Chondrocyte (in vitro differentiated cells): Measurements from ENCODE around the gene PRSS12. TPM values are rescaled to one million over a fixed set of nuclear protein-coding genes. Genes with fewer than 3 reads are reported as not detected.

ENCODE experiments used
- DNase-seq: peaks from one replicate; pipeline ENCODE4 v3.0.0; 2021; ENCODE audit warnings: mixed read lengths, low spot score
- H3K27ac Mint-ChIP-seq: one replicate; pipeline ENCODE4 v1.8.0; 2021; ENCODE audit warnings: mild to moderate bottlenecking, moderate library complexity, mixed read lengths; ENCODE audit not compliant: unreplicated experiment
- H3K27me3 Mint-ChIP-seq: 2 replicates; pipeline ENCODE4 v1.8.0; 2021; ENCODE audit warnings: low read depth, mixed read lengths
- H3K36me3 Mint-ChIP-seq: 2 replicates; pipeline ENCODE4 v1.8.0; 2021; ENCODE audit warnings: low read depth, mixed read lengths
- H3K4me1 Mint-ChIP-seq: 2 replicates; pipeline ENCODE4 v1.8.0; 2021; ENCODE audit warnings: low read depth, mild to moderate bottlenecking, mixed read lengths
- H3K4me3 Mint-ChIP-seq: one replicate; pipeline ENCODE4 v1.8.0; 2021; ENCODE audit warnings: mild to moderate bottlenecking, moderate library complexity, mixed read lengths; ENCODE audit not compliant: unreplicated experiment
- H3K9me3 Mint-ChIP-seq: 2 replicates; pipeline ENCODE4 v1.8.0; 2021; ENCODE audit warnings: low read depth, mixed read lengths
- CTCF ChIP-seq: fragments of 200-600 bp; sonication (generic); IDR thresholded peaks from 2 replicates; pipeline ENCODE4 v1.5.0; 2021; ENCODE audit warnings: antibody characterized with exemption, mild to moderate bottlenecking, moderate library complexity
- total RNA-seq: library from RNA; stranded (reverse); gene quantifications from 3 replicates; pipeline ENCODE4 v1.2.1, GENCODE V29; 2021

The PRSS12 gene
- total RNA-seq, 1 donor from 2014 or later = 15.3 TPM

- no peak for DNase-seq
- H3K4me3 Mint-ChIP-seq = no peak overlapping the region
Measured at GRCh38 chr4:118381902-118382301, 29.1 kb upstream of the PRSS12 start.

GRCh38 chr4:118373614-118374255 lies 20.9 kb upstream of the PRSS12 start:
- no peaks in the 10 kb centered on the region for H3K27me3 Mint-ChIP-seq
- peak overlapping the region; percentile 23 for H3K27ac Mint-ChIP-seq
- H3K4me3 Mint-ChIP-seq = no peak overlapping the region

More at GRCh38 chr4:118381902-118382301, 29.1 kb upstream of the PRSS12 start:
- H3K27ac Mint-ChIP-seq = no peak overlapping the region
- peaks cover 4% of the 10 kb centered on the region for H3K36me3 Mint-ChIP-seq
- no peak for TF ChIP-seq CTCF
- no peaks in the 10 kb centered on the region for H3K27me3 Mint-ChIP-seq
- H3K4me1 Mint-ChIP-seq = no peaks in the 10 kb centered on the region
- peaks cover 5% of the 10 kb centered on the region for H3K9me3 Mint-ChIP-seq

GRCh38 chr4:118372251-118372650 lies 19.4 kb upstream of the PRSS12 start:
- Mint-ChIP-seq H3K36me3 (no peaks in the 10 kb centered on the region), H3K9me3 (no peaks in the 10 kb centered on the region), H3K4me3 (no peak overlapping the region), H3K4me1 (peaks cover 13% of the 10 kb centered on the region), H3K27me3 (no peaks in the 10 kb centered on the region), H3K27ac (no peak overlapping the region)
- no peak for DNase-seq
- TF ChIP-seq CTCF = no peak

More at GRCh38 chr4:118373614-118374255, 20.9 kb upstream of the PRSS12 start:
- Mint-ChIP-seq H3K9me3 (no peaks in the 10 kb centered on the region), H3K36me3 (no peaks in the 10 kb centered on the region), H3K4me1 (peaks cover 13% of the 10 kb centered on the region)
- no peak for TF ChIP-seq CTCF
- no peak for DNase-seq

- no peak overlapping the region for H3K4me3 Mint-ChIP-seq
- H3K27ac Mint-ChIP-seq = no peak overlapping the region
- no peaks in the 10 kb centered on the region for H3K9me3 Mint-ChIP-seq
- no peak for TF ChIP-seq CTCF
- H3K27me3 Mint-ChIP-seq = no peaks in the 10 kb centered on the region
- peaks cover 9% of the 10 kb centered on the region for H3K4me1 Mint-ChIP-seq
- no peak for DNase-seq
- H3K36me3 Mint-ChIP-seq = no peaks in the 10 kb centered on the region
Measured at GRCh38 chr4:118369231-118369630, 16.4 kb upstream of the PRSS12 start.

GRCh38 chr4:118367872-118368271 lies 15.1 kb upstream of the PRSS12 start:
- Mint-ChIP-seq H3K4me3 (no peak overlapping the region), H3K9me3 (no peaks in the 10 kb centered on the region), H3K36me3 (no peaks in the 10 kb centered on the region), H3K27me3 (no peaks in the 10 kb centered on the region), H3K27ac (no peak overlapping the region), H3K4me1 (peaks cover 3% of the 10 kb centered on the region)
- DNase-seq = no peak
- TF ChIP-seq CTCF = no peak
